IMR-90 (cell line): ENCODE measurements around the gene FSTL3. TPM values are rescaled to one million over a fixed set of nuclear protein-coding genes. Genes with fewer than 3 reads are reported as not detected.

Experiments
- ATAC-seq: fragments of 200-7000 bp; cut with Tn5 transposase; 2 replicates; pipeline ENCODE4 v1.9.1; 2020; ENCODE audit warnings: low read depth, mild to moderate bottlenecking, moderate library complexity
- BruUV-seq: library from RNA; stranded (reverse); fragments of 400-500 nt; replicated peaks from 2 replicates; lab custom pipeline; 2021; lab: Mats Ljungman, UMichigan
- CTCF ChIA-PET: fragments of 300-600 bp; formaldehyde crosslinking; extraction: SDS; loops from one replicate; lab custom pipeline; 2021; ENCODE audit warnings: antibody characterized with exemption; lab: Yijun Ruan, JAX
- POLR2A ChIA-PET: fragments of 300-600 bp; sonication (Branson Sonifier 250); formaldehyde crosslinking; loops from one replicate; lab custom pipeline; 2022; ENCODE audit warnings: antibody characterized with exemption; ENCODE audit not compliant: unreplicated experiment; lab: Charles Lee
- DNase-seq: peaks from one replicate; pipeline ENCODE4 v3.0.0; 2013
- H2AFZ ChIP-seq: replicated peaks from 2 replicates; pipeline ENCODE3; 2013; ENCODE audit warnings: low read length, mild to moderate bottlenecking; ENCODE audit not compliant: poor library complexity
- H2AK5ac ChIP-seq: 2 replicates; pipeline ENCODE4 v1.6.1; 2013; ENCODE audit warnings: low read depth, low read length, inconsistent platforms
- H2AK9ac ChIP-seq: replicated peaks from 2 replicates; pipeline ENCODE3; 2013; ENCODE audit warnings: mild to moderate bottlenecking, low read depth, low read length, moderate library complexity; ENCODE audit not compliant: poor library complexity
- H2BK120ac ChIP-seq: 2 replicates; pipeline ENCODE4 v1.6.1; 2013; ENCODE audit warnings: low read depth, low read length, inconsistent platforms
- H2BK15ac ChIP-seq: 3 replicates; pipeline ENCODE4 v1.6.1; 2013; ENCODE audit warnings: low read depth, low read length, inconsistent platforms
- H2BK20ac ChIP-seq: 2 replicates; pipeline ENCODE4 v1.6.1; 2013; ENCODE audit warnings: low read depth, mild to moderate bottlenecking, inconsistent platforms, low read length, moderate library complexity
- H2BK5ac ChIP-seq: 2 replicates; pipeline ENCODE4 v1.6.1; 2013; ENCODE audit warnings: mild to moderate bottlenecking, low read depth, low read length, inconsistent platforms; ENCODE audit not compliant: poor library complexity, severe bottlenecking
- H3K14ac ChIP-seq: replicated peaks from 2 replicates; pipeline ENCODE4 v1.6.1; 2013; ENCODE audit warnings: low read depth, low read length, inconsistent platforms
- H3K18ac ChIP-seq: 2 replicates; pipeline ENCODE4 v1.6.1; 2013; ENCODE audit warnings: low read depth, low read length, control low read depth
- H3K23ac ChIP-seq: 2 replicates; pipeline ENCODE4 v1.6.1; 2013; ENCODE audit warnings: low read depth, low read length, inconsistent platforms
- H3K27ac ChIP-seq: 2 replicates; pipeline ENCODE4 v1.5.1; 2013; ENCODE audit warnings: mild to moderate bottlenecking, control low read depth, low read length; ENCODE audit not compliant: insufficient read depth
- H3K27me3 ChIP-seq: 2 replicates; pipeline ENCODE4 v1.6.1; 2013; ENCODE audit warnings: low read length; ENCODE audit not compliant: control insufficient read depth, insufficient read depth
- H3K36me3 ChIP-seq: 2 replicates; pipeline ENCODE4 v1.6.1; 2013; ENCODE audit warnings: low read length, mixed read lengths; ENCODE audit not compliant: control insufficient read depth, insufficient read depth
- H3K4ac ChIP-seq: 2 replicates; pipeline ENCODE4 v1.6.1; 2013; ENCODE audit warnings: low read depth, low read length, inconsistent platforms
- H3K4me1 ChIP-seq: 2 replicates; pipeline ENCODE4 v1.6.1; 2013; ENCODE audit warnings: low read length, mixed read lengths; ENCODE audit not compliant: control insufficient read depth, insufficient read depth
- H3K4me2 ChIP-seq: 2 replicates; pipeline ENCODE4 v1.6.1; 2013; ENCODE audit warnings: low read depth, mild to moderate bottlenecking, control low read depth, low read length, moderate library complexity
- H3K4me3 ChIP-seq: 2 replicates; pipeline ENCODE4 v1.5.1; 2013; ENCODE audit warnings: low read depth, mild to moderate bottlenecking, control low read depth, low read length, moderate library complexity; ENCODE audit not compliant: insufficient read depth
- H3K56ac ChIP-seq: 2 replicates; pipeline ENCODE4 v1.6.1; 2013; ENCODE audit warnings: low read length, inconsistent platforms; ENCODE audit not compliant: insufficient read depth; ENCODE audit errors: extremely low read depth
- H3K79me1 ChIP-seq, 2 experiments: 2 replicates each; pipeline ENCODE4 v1.6.1; 2013; ENCODE audit warnings: low read length in 2 of 2, inconsistent platforms in 1 of 2, low read depth in 1 of 2
- H3K9ac ChIP-seq: 2 replicates; pipeline ENCODE4 v1.6.1; 2013; ENCODE audit warnings: low read depth, low read length, control low read depth
- H3K9me1 ChIP-seq: 2 replicates; pipeline ENCODE4 v1.6.1; 2013; ENCODE audit warnings: low read length, inconsistent platforms; ENCODE audit not compliant: insufficient read depth
- H3K9me3 ChIP-seq: 2 replicates; pipeline ENCODE4 v1.6.1; 2013; ENCODE audit warnings: low read length; ENCODE audit not compliant: control insufficient read depth, insufficient read depth
- H4K20me1 ChIP-seq: 2 replicates; pipeline ENCODE4 v1.6.1; 2013; ENCODE audit warnings: low read length, inconsistent platforms; ENCODE audit not compliant: insufficient read depth
- H4K5ac ChIP-seq: 2 replicates; pipeline ENCODE4 v1.6.1; 2013; ENCODE audit warnings: mild to moderate bottlenecking, low read depth, low read length, control low read depth
- H4K8ac ChIP-seq, 2 experiments: 2 replicates each; pipeline ENCODE4 v1.6.1; 2013; ENCODE audit warnings: low read depth in 2 of 2, low read length in 2 of 2, control low read depth in 1 of 2, inconsistent platforms in 1 of 2
- H4K91ac ChIP-seq: 2 replicates; pipeline ENCODE4 v1.6.1; 2013; ENCODE audit warnings: low read depth, low read length, inconsistent platforms; ENCODE audit not compliant: insufficient read depth
- NFE2L2 ChIP-seq: fragments of 150-350 bp; IDR thresholded peaks from 2 replicates; pipeline ENCODE4 v1.6.1; 2016; ENCODE audit warnings: low read depth, mild to moderate bottlenecking, low read length
- WGBS, 2 experiments: methylation state at CpG; one replicate each; pipeline versions ENCODE4 v1.1.5 to v1.1.7; 2013; ENCODE audit warnings: missing lambda C conversion rate in 2 of 2; ENCODE audit not compliant: insufficient read length in 1 of 2; ENCODE audit errors: extremely low coverage in 2 of 2; 5-methylcytosine and 5-hydroxymethylcytosine counted together
- dilution Hi-C: fragments of 300-500 bp; cut with HindIII; formaldehyde crosslinking; loops from one replicate; pipeline ENCODE4 v1.14.3; 2018; ENCODE audit warnings: low sequenced_read_pairs; ENCODE audit not compliant: unreplicated experiment
- in situ Hi-C: fragments of 300-500 bp; cut with MboI; formaldehyde crosslinking; loops from 3 replicates; pipeline ENCODE4 v1.14.3; 2019; ENCODE audit warnings: low sequenced_read_pairs, inconsistent platforms, mixed read lengths
- intact Hi-C: fragments of 100-400 bp; cut with micrococcal nuclease; formaldehyde crosslinking; loops from 2 replicates; pipeline ENCODE4 v1.10.0; 2022
- polyA plus RNA-seq, 3 experiments: library from polyadenylated mRNA; depleted of rRNA; stranded (reverse); fragments of >200 nt; gene quantifications; 2 replicates each; pipeline ENCODE4 v1.2.3, GENCODE V29; 2012; ENCODE audit warnings: low replicate concordance in 1 of 3
- total RNA-seq: library from RNA; depleted of rRNA; stranded (reverse); fragments of >200 nt; gene quantifications from 2 replicates; pipeline ENCODE4 v1.2.3, GENCODE V29; 2012

FSTL3 gene
- total and polyA plus RNA-seq, 2 of the 4 experiments (the other 2 are of a cell fraction) = 32.3 to 76.9 TPM

GRCh38 chr19:676007-676338 is 219 bp upstream of the FSTL3 start:
- Histone ChIP-seq H3K4ac (peak overlapping the region; percentile 46), H4K20me1 (peaks cover 12% of the 10 kb centered on the region), H3K9me3 (no peaks in the 10 kb centered on the region), H3K23ac (no peak overlapping the region), H3K4me1 (peaks cover 22% of the 10 kb centered on the region), H3K18ac (no peak overlapping the region), H3K56ac (no peak overlapping the region), H2AFZ (peak overlapping the region; percentile 92), H3K4me2 (peak overlapping the region; percentile 66), H2AK5ac (peak overlapping the region; percentile 51), H2BK20ac (peak overlapping the region; percentile 33; the same call in 1 of the 2 replicates), H2BK5ac (no peak overlapping the region), H4K91ac (peak overlapping the region; percentile 47; the same call in 1 of the 2 replicates), H2AK9ac (peak overlapping the region; percentile 96), H3K9ac (peak overlapping the region; percentile 18; the same call in 1 of the 2 replicates), H3K14ac (peak overlapping the region; percentile 44), H4K8ac (peak overlapping the region; percentile 61 to 90; a peak in 3 of 4 replicates), H4K5ac (peak overlapping the region; percentile 47), H3K27ac (no peak overlapping the region; the same call in 1 of the 2 replicates), H3K9me1 (peaks cover 8% of the 10 kb centered on the region; the same call in 1 of the 2 replicates), H3K27me3 (no peaks in the 10 kb centered on the region), H3K79me1 (peaks cover 13 to 37% of the 10 kb centered on the region in 2 experiments; a peak in 3 of 4 replicates), H2BK15ac (peak overlapping the region; percentile 31; the same call in 1 of the 3 replicates), H3K36me3 (no peaks in the 10 kb centered on the region), H2BK120ac (peak overlapping the region; percentile 36), H3K4me3 (peak overlapping the region; percentile 81)
- WGBS, 2 experiments = 6% methylated on average over 16 of the region's 31 CpGs; no CpG with 5 or more reads in 1 of the 2 experiments
- dilution Hi-C loops (no loop called here), intact Hi-C loops (no loop called here), in situ Hi-C loops (no loop called here)
- CTCF ChIA-PET = no interaction called here
- POLR2A ChIA-PET = no interaction called here
- TF ChIP-seq NFE2L2 = no peak
- DNase-seq (no peak), ATAC-seq (no peak)
- BruUV-seq = no TSS peak
